Measurements from ENCODE around the gene PEX26. TPM values are rescaled to one million over a fixed set of nuclear protein-coding genes. Genes with fewer than 3 reads are reported as not detected.

PEX26 gene
- total RNA-seq, 1 donor from 2014 or later = 34.4 TPM

DNA sequence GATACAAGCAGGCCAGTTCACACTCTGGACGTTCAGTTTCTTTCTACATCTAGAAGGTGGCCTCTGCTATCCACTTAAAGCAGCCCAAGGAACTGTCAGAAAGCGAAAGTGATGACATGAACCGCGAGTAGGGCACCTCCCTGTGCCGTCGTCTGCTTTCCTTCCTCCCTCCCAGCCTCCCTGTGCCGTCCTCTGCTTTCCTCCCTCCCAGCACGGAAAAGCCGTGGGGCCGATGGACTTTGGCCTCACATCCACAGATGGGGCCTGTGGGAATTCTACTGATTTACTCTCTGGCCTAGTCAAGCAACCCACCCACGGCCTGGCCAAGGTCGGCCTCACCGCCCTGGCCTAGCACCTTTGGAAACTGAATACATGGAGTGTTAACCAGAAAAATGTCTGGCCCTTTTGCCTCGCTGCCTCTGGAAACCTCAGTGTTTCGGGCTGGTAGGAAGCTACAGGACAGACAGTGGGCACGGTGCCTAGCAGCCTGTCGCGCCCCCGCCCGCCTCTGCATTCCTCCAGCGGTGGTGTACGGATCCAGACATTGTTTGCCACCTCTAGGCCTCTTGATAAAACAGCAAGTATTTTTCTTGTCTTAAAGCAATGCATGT, 14.2 kb downstream of the PEX26 start:
- Mint-ChIP-seq H3K27me3 (ENCODE audit: low read depth) (no peaks in the 10 kb centered on the region), H3K4me3 (ENCODE audit: unreplicated experiment) (peak overlapping the region; percentile 78), H3K4me1 (ENCODE audit: low read depth) (peaks cover 22% of the 10 kb centered on the region), H3K36me3 (ENCODE audit: low read depth) (peaks cover 10% of the 10 kb centered on the region), H3K27ac (ENCODE audit: unreplicated experiment) (peak overlapping the region; percentile 100), H3K9me3 (ENCODE audit: low read depth) (no peaks in the 10 kb centered on the region)
- no peak for DNase-seq (ENCODE audit: low spot score)
- TF ChIP-seq, protein P1, sequence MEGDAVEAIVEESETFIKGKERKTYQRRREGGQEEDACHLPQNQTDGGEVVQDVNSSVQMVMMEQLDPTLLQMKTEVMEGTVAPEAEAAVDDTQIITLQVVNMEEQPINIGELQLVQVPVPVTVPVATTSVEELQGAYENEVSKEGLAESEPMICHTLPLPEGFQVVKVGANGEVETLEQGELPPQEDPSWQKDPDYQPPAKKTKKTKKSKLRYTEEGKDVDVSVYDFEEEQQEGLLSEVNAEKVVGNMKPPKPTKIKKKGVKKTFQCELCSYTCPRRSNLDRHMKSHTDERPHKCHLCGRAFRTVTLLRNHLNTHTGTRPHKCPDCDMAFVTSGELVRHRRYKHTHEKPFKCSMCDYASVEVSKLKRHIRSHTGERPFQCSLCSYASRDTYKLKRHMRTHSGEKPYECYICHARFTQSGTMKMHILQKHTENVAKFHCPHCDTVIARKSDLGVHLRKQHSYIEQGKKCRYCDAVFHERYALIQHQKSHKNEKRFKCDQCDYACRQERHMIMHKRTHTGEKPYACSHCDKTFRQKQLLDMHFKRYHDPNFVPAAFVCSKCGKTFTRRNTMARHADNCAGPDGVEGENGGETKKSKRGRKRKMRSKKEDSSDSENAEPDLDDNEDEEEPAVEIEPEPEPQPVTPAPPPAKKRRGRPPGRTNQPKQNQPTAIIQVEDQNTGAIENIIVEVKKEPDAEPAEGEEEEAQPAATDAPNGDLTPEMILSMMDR (IDR thresholded peaks at IDR 0.05) = peak; percentile 67

DNA sequence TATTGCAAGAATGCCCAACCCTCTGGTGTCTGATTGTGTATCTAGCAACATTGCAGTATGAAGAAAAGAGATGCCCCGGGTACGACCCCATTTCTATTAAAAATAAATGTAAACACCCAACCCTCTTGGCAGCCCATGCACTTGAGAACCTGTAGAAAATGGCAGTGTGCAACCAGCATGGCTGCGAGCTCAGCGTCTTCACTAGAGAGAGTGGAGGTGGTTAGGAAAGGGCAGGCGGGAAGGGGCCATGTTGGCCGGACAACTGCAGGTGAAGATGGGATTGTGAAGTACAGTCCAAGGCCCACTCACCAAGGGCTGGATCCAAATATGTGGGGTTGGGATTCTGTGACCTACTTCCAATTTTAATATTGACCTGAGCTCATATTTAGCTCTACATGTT, 15.9 kb downstream of the PEX26 start:
- Mint-ChIP-seq H3K27ac (ENCODE audit: unreplicated experiment) (no peak overlapping the region), H3K4me1 (ENCODE audit: low read depth) (peaks cover 22% of the 10 kb centered on the region), H3K36me3 (ENCODE audit: low read depth) (peaks cover 4% of the 10 kb centered on the region), H3K27me3 (ENCODE audit: low read depth) (no peaks in the 10 kb centered on the region), H3K4me3 (ENCODE audit: unreplicated experiment) (no peak overlapping the region), H3K9me3 (ENCODE audit: low read depth) (no peaks in the 10 kb centered on the region)
- TF ChIP-seq, protein P1 (IDR thresholded peaks at IDR 0.05) = no peak
- DNase-seq (ENCODE audit: low spot score) = no peak

DNA sequence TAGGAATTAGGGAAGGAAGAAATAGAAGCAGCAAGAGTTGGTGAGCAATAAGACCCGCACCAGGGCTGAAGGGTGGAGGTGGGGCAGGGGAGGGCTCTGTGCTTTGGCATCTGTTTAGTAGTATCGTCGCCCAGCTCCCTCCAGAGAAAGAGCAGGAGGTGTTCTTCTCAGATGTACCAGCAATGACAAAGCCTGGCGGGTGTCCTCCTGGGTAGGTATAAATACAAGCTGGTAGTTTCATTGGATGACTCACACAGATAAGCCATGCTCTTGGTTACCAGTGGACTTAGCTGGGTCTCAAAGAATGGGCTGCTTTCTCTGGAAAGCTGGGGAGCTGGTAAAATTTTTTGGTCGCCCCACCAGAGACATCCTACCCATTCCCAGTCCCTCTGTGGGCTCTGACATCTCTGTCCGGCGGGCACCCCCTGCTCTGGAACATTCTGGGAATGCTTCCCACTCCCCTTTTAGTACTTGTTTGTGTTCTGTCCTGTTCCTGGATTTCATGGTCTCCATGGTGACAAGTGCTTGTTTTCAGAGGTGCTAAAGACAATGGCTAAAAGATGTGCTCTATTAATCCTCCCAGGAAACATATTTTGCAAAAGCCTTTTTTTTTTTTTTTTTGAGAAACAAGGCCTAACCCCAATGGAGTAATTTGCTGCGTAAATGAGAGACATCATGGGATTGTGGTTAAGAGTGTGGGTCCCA, 17.5 kb downstream of the PEX26 start:
- Mint-ChIP-seq H3K9me3 (ENCODE audit: low read depth) (no peaks in the 10 kb centered on the region), H3K36me3 (ENCODE audit: low read depth) (peaks cover 2% of the 10 kb centered on the region), H3K27me3 (ENCODE audit: low read depth) (no peaks in the 10 kb centered on the region), H3K4me3 (ENCODE audit: unreplicated experiment) (no peak overlapping the region), H3K27ac (ENCODE audit: unreplicated experiment) (no peak overlapping the region), H3K4me1 (ENCODE audit: low read depth) (peaks cover 22% of the 10 kb centered on the region)
- TF ChIP-seq, protein P1 (IDR thresholded peaks at IDR 0.05) = no peak
- DNase-seq (ENCODE audit: low spot score) = no peak

DNA sequence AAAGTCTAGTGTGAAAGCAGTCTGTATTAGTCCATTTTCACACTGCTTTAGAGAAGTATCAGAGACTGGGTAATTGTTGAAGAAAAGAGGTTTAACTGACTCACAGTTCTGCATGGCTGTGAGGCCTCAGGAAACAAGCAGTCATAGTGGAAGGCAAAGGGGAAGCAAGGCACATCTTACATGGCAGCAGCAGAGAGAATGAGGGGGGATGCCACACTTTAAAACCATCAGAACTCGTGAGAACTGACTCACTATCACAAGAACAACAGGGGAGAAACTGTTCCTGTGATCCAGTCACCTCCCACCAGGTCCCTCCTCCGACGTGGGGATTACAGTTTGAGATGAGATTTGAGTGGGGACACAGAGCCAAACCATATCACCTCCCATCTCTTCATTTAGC, 19.0 kb downstream of the PEX26 start:
- H3K4me1 Mint-ChIP-seq (ENCODE audit: low read depth) = peaks cover 12% of the 10 kb centered on the region
- no peak for DNase-seq (ENCODE audit: low spot score)
- H3K27ac Mint-ChIP-seq (ENCODE audit: unreplicated experiment) = no peak overlapping the region
- TF ChIP-seq, protein P1 (IDR thresholded peaks at IDR 0.05) = no peak
- no peaks in the 10 kb centered on the region for H3K27me3 Mint-ChIP-seq (ENCODE audit: low read depth)
- H3K36me3 Mint-ChIP-seq (ENCODE audit: low read depth) = peaks cover 2% of the 10 kb centered on the region
- H3K9me3 Mint-ChIP-seq (ENCODE audit: low read depth) = no peaks in the 10 kb centered on the region
- H3K4me3 Mint-ChIP-seq (ENCODE audit: unreplicated experiment) = no peak overlapping the region

DNA sequence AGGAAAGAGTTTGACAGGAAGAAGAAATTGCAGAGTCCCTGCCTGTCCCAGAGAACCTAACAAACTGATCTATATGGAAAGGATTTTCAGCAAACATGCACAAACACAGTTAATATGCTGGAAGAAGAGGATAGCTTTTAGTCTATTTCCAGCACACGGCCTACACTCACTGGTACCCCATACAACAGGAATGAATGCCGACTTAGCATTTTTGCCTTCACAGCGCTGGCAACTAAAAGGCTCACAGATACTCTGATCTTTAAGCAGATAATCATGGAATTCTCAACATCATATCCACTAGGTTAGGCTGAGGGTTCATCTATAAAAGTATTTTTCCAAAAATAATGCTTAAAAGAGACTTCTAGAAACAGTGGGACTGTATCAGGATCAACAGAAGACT, 23.0 kb downstream of the PEX26 start:
- DNase-seq (ENCODE audit: low spot score) = no peak
- H3K4me1 Mint-ChIP-seq (ENCODE audit: low read depth) = peaks cover 3% of the 10 kb centered on the region
- no peaks in the 10 kb centered on the region for H3K9me3 Mint-ChIP-seq (ENCODE audit: low read depth)
- no peak overlapping the region for H3K4me3 Mint-ChIP-seq (ENCODE audit: unreplicated experiment)
- H3K27ac Mint-ChIP-seq (ENCODE audit: unreplicated experiment) = no peak overlapping the region
- TF ChIP-seq, protein P1 (IDR thresholded peaks at IDR 0.05) = no peak
- H3K27me3 Mint-ChIP-seq (ENCODE audit: low read depth) = no peaks in the 10 kb centered on the region
- peaks cover 7% of the 10 kb centered on the region for H3K36me3 Mint-ChIP-seq (ENCODE audit: low read depth)
